ENCODE results near the gene NOC2L. TPM values are rescaled to one million over a fixed set of nuclear protein-coding genes. Genes with fewer than 3 reads are reported as not detected.

The NOC2L gene
- total RNA-seq, 2 donors from 2014 or later: 83.5 to 97.3 TPM

DNA sequence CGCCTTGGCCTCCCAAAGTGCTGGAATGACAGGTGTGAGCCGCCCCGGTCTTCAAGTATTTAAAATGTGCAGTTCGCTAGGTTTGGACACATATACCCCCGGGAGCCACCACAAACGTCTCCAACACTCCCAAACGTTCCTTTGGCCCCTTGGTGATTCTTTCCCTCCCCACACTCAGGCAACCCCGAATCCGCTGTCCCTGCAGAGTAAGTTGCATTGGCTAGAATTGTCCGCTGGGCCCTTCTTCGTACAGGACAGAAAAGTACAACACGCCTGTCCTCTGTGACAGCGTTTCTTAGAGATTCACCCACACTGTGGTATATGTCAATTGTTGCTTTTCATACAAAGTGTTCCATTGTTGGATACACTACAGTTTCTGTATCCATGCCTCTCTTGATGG is 26.1 kb upstream of the NOC2L start:
- H3K27ac ChIP-seq (ENCODE audit: low read depth, low read length): no peak overlapping the region
- Mint-ChIP-seq H3K27ac (no peak overlapping the region), H3K4me1 (no peaks in the 10 kb centered on the region), H3K27me3 (ENCODE audit: insufficient read depth) (peaks cover 79% of the 10 kb centered on the region), H3K9me3 (peaks cover 5% of the 10 kb centered on the region), H3K36me3 (ENCODE audit: low read depth) (no peaks in the 10 kb centered on the region), H3K4me3 (no peak overlapping the region)
- TF ChIP-seq, protein P1, sequence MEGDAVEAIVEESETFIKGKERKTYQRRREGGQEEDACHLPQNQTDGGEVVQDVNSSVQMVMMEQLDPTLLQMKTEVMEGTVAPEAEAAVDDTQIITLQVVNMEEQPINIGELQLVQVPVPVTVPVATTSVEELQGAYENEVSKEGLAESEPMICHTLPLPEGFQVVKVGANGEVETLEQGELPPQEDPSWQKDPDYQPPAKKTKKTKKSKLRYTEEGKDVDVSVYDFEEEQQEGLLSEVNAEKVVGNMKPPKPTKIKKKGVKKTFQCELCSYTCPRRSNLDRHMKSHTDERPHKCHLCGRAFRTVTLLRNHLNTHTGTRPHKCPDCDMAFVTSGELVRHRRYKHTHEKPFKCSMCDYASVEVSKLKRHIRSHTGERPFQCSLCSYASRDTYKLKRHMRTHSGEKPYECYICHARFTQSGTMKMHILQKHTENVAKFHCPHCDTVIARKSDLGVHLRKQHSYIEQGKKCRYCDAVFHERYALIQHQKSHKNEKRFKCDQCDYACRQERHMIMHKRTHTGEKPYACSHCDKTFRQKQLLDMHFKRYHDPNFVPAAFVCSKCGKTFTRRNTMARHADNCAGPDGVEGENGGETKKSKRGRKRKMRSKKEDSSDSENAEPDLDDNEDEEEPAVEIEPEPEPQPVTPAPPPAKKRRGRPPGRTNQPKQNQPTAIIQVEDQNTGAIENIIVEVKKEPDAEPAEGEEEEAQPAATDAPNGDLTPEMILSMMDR (conservative IDR thresholded peaks at IDR 0.05): no peak
- no peak for DNase-seq
- WGBS, 2 experiments (ENCODE audit: insufficient coverage in 1 of 2, insufficient read length in 1 of 2): 86 to 89% methylated on average over 5 to 13 of the region's 13 CpGs
- H3K4me1 ChIP-seq (ENCODE audit: control insufficient read depth, insufficient read depth, low read length): no peaks in the 10 kb centered on the region
- H3K9me3 ChIP-seq (ENCODE audit: control insufficient read depth, low read length): no peaks in the 10 kb centered on the region
- H3K9ac ChIP-seq (ENCODE audit: extremely low read depth, low read length, poor library complexity, severe bottlenecking): no peak overlapping the region
- peaks cover 66% of the 10 kb centered on the region for H3K27me3 ChIP-seq (ENCODE audit: control insufficient read depth, insufficient read depth, low read length, poor library complexity, severe bottlenecking)
- no peak overlapping the region for H3K4me3 ChIP-seq (ENCODE audit: low read length)
- no peaks in the 10 kb centered on the region for H3K36me3 ChIP-seq (ENCODE audit: control insufficient read depth, insufficient read depth, low read length)

DNA sequence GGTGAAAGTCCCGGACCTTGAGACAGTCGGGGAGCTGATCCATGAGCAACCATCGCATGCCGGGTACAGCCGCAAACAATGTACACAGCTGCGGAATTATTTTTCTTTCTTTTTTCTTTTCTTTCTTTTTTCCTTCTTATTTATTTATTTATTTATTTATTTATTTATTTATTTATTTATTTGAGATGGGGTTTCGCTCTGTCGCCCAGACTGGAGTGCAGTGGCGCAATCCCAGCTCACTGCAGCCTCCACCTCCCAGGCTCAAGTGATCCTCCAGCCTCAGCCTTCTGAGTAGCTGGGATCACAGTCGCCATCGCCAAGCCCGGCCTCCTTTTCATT is 25.4 kb upstream of the NOC2L start:
- Histone ChIP-seq H3K9ac (ENCODE audit: extremely low read depth, low read length, poor library complexity, severe bottlenecking) (no peak overlapping the region), H3K4me3 (ENCODE audit: low read length) (no peak overlapping the region), H3K27me3 (ENCODE audit: control insufficient read depth, insufficient read depth, low read length, poor library complexity, severe bottlenecking) (peaks cover 60% of the 10 kb centered on the region), H3K9me3 (ENCODE audit: control insufficient read depth, low read length) (no peaks in the 10 kb centered on the region), H3K27ac (ENCODE audit: low read depth, low read length) (no peak overlapping the region), H3K36me3 (ENCODE audit: control insufficient read depth, insufficient read depth, low read length) (no peaks in the 10 kb centered on the region), H3K4me1 (ENCODE audit: control insufficient read depth, insufficient read depth, low read length) (no peaks in the 10 kb centered on the region)
- TF ChIP-seq, protein P1 (conservative IDR thresholded peaks at IDR 0.05): no peak
- Mint-ChIP-seq H3K9me3 (peaks cover 5% of the 10 kb centered on the region), H3K4me3 (no peak overlapping the region), H3K4me1 (no peaks in the 10 kb centered on the region), H3K36me3 (ENCODE audit: low read depth) (no peaks in the 10 kb centered on the region), H3K27ac (no peak overlapping the region), H3K27me3 (ENCODE audit: insufficient read depth) (peaks cover 73% of the 10 kb centered on the region)
- WGBS, 2 experiments (ENCODE audit: insufficient coverage in 1 of 2, insufficient read length in 1 of 2): 27 to 65% methylated on average over 2 to 11 of the region's 12 CpGs
- DNase-seq: no peak

DNA sequence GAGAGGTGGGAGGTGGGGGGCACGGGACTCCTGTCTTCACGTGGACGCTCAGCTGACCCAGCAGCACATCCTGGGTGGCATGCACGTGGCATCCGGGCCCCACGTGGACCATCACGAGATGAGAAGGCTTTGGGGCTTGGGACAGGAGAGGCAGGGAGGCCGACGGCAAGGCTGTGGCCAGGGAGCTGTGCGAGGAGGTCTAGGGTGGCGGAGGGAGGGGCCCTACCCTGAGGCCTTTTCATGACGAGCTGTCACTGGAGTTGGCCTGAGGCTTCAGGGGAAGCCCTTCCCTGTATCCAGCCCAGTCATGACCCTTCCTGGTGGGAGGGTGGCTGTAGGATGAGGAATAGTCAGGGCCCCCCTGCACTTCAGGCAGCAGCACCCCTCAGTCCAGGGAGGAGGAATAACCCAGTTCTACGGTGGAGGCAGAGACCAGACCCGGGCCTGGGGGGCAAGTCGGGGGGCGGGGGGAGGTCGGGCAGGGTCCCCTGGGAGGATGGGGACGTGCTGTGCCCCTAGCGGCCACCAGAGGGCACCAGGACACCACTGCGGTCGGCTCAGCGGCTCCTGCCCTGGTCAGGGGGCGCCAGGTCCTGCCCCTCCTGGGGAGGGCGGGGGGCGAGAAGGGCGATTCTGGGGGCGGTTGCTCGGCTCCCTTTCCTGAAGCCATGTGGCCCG is 24.9 kb upstream of the NOC2L start:
- Histone ChIP-seq H3K4me1 (ENCODE audit: control insufficient read depth, insufficient read depth, low read length) (no peaks in the 10 kb centered on the region), H3K9ac (ENCODE audit: extremely low read depth, low read length, poor library complexity, severe bottlenecking) (no peak overlapping the region), H3K27me3 (ENCODE audit: control insufficient read depth, insufficient read depth, low read length, poor library complexity, severe bottlenecking) (peaks cover 55% of the 10 kb centered on the region), H3K4me3 (ENCODE audit: low read length) (no peak overlapping the region), H3K36me3 (ENCODE audit: control insufficient read depth, insufficient read depth, low read length) (no peaks in the 10 kb centered on the region), H3K27ac (ENCODE audit: low read depth, low read length) (no peak overlapping the region), H3K9me3 (ENCODE audit: control insufficient read depth, low read length) (no peaks in the 10 kb centered on the region)
- Mint-ChIP-seq H3K27ac (no peak overlapping the region), H3K9me3 (peaks cover 4% of the 10 kb centered on the region), H3K4me1 (no peaks in the 10 kb centered on the region), H3K27me3 (ENCODE audit: insufficient read depth) (peaks cover 67% of the 10 kb centered on the region), H3K36me3 (ENCODE audit: low read depth) (no peaks in the 10 kb centered on the region), H3K4me3 (no peak overlapping the region)
- TF ChIP-seq, protein P1 (conservative IDR thresholded peaks at IDR 0.05): peak; percentile 98
- 3 to 28% methylated on average over 7 to 29 of the region's 29 CpGs for WGBS, 2 experiments (ENCODE audit: insufficient coverage in 1 of 2, insufficient read length in 1 of 2)
- peak; percentile 87 for DNase-seq
